NCI-H446 treated with DMSO at 0.1 percent for 48 hours (cell line): Measurements from ENCODE around the gene MATCAP1.

Experiments
- DNase-seq: peaks from one replicate; lab custom pipeline; 2025; lab: John Stamatoyannopoulos, UW

Gene MATCAP1

DNA sequence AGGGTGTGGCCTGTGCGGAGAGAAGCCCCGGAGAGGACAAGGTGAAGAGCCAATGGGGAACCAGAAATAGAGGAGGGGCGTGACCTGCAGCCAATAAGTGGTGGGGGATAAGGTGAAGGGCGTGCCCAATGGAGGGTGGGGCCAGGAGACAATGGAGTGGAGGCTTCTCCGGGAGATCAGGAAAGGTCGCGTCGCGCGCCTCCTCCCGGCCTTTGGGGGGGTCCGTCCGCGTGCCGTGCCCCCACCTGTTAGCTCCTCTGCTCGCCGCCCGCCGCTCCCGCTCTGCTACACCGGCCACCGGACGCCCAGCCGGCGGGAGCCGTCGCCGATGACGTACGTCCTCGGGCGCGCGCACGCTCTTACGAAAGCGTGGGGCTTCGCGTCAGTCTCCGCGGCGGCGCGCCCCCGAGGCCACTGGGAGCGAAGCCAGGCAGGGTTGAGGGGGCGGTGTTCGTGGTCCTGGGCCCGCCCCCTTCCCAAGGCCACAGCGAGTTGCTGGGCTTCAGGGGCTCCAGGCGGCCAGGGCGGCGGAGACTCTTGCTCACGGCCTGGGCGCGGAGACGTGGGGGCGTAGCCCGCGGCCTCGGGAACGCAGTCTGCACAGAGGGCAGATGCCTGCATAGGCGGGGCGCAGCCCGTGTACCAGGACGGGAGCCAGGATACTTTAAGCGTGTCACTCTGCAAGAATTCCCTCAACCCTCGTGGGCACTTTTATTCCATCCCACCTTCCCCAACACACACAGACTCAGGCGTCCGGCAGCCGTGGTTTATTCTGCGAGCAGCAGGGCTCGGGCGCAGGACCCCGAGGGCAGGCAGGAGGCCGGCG lies at the start of gene MATCAP1:
TSS of gene MATCAP1 (minus strand) at position 337 of the 826 bp plus-strand sequence. CDS start 3,353 bp downstream, outside the sequence.
- DNase-seq: peak; percentile 83

DNA sequence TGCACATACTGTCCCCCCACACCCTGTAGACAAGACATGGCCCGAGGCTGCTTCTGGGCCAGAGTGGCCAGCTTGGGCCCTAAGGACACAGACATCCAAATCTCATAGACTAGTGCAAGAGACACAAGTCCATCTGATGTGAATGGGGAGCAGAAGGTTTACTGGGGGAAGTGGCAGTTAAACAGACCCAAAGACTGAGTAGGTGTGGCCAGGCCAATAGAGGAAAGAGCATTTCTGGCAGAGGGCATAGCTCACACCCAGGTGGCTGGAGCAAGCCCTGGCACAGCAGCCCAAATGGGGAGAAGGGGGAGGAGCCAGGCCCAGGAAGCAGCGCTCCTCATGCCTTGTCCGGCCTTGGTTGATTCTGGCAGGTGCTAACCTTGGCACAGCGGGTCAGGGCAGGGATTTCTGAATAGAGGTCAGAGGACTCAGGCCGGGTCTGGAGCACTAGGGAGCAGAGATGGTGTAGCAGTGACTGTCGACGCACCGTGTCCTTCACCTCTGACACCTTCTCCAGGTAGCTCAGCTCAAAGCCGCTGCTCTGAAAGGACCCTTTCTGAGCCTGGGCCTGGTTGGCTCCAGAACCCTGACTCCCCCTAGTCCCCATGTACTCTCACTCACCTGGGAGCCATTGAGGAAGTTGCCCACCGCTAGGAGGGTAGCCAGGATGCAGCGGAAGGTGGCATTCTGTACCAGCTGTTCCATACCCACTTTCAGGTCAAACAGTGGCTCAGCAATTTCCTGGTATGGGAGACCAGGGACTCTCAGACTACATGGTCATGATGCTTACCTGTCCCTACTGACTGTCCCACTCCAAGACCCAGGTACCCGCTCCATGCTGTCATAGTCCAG lies 47.3 kb upstream of the MATCAP1 start:
- DNase-seq: no peak

DNA sequence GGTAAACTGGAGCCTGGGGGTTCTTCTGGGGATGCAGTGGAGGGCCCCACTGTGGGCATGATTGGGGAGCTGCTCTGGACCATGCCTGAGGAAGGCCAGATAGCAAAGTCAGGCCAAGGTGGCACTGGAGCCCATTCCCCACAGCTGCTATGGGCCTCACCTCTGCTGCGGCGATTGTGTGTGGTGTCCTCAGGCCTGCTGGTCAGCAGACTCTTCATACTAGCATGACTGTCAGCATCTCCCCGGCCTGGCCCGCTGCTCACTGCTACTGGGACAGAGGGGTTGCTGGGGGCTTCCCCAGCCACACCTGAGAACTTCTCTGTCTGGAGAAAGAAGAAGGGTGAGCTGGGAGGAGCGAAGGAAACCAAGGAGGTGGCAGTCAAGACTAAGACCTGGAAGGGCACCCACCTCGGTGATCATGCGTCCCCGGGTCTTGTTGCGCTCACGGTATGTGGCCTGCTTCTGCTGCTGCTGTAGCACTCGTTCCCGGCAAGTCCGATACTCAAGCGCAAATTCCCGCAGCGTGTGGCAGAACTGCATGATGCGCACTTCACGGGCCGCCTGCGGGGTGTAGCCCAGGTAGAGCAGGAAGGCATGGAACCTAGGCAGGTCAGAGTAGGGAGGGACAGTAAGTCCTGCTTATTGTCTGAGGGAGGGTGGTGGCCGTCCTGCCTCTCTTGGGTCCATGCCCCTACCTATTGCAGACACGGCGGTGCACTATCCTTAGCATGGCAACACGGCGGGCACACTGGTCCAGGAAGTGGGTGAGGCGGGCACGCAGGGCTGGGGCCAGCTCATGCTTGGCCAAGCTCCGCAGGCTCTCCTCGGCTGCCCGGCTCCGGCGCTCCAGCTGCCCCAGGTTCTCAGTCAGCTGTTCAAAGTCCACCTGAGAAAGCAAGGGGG lies 46.4 kb upstream of the MATCAP1 start:
- no peak for DNase-seq

DNA sequence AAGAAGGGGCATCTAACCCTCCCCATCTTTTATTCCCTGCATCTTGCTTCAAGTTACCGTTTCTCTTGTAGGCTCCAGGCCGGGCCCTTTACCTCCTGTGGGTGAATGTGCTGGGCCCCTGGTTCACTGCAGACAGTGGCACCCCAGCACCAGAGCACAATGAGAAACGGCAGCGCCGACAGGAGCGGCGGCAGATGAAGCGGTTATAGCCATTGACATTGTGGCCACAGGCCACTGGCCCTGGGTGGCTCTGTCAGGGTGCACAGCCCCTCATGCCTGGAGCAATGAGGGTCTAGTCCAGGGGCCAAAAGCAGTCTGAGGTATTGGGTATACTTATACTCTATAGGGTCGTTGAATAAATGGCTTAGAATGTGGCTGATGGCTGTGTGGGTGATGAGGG lies 45.1 kb upstream of the MATCAP1 start:
- DNase-seq: no peak

DNA sequence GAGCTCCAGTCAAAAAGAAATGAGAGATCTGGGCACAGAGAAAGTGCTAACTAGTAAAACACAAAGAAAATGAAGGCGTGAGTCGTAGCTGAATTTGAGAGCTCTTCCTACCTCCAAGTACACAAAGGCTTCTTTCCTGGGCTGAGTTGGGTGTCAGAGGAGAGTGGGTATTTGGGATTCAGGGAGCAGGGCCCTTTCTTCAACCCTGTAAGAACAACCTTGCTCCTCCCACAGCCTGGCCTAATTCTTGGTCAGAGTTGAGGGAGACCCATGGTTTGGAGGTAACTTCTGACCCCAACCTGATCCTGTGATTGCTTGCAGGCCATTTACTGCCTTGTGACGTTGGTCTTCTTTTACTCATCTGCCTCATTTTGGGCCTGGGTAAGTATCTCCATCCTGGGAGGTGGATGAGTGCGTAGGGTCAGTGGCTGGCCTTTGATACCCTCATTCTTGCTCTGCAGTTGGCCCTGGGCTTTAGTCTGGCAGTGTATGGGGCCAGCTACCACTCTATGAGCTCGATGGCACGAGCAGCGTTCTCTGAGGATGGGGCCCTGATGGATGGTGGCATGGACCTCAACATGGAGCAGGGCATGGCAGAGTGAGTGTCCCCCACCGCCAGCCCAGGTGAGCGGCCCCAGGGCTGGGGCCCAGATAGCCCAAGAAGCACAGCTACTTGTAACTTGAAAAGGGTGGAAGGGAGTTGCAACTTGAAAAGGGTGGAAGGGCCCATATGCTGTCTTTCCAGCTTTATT lies 44.4 kb upstream of the MATCAP1 start:
- no peak for DNase-seq

DNA sequence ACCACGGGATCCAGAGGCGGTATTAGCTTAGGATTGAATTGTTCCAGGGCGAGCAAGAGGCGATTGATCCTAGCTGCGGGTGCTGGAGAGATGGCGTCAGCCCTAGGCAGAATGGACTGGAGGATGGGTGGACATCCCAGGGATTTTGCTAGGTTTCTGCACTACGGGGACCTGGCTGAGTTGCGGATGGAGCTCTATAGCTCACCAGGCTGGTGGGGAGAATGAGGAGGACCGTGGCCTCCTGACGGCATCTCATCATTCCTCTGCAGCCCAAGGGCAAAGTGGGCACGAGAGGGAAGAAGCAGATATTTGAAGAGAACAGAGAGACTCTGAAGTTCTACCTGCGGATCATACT lies 43.8 kb upstream of the MATCAP1 start:
- no peak for DNase-seq

DNA sequence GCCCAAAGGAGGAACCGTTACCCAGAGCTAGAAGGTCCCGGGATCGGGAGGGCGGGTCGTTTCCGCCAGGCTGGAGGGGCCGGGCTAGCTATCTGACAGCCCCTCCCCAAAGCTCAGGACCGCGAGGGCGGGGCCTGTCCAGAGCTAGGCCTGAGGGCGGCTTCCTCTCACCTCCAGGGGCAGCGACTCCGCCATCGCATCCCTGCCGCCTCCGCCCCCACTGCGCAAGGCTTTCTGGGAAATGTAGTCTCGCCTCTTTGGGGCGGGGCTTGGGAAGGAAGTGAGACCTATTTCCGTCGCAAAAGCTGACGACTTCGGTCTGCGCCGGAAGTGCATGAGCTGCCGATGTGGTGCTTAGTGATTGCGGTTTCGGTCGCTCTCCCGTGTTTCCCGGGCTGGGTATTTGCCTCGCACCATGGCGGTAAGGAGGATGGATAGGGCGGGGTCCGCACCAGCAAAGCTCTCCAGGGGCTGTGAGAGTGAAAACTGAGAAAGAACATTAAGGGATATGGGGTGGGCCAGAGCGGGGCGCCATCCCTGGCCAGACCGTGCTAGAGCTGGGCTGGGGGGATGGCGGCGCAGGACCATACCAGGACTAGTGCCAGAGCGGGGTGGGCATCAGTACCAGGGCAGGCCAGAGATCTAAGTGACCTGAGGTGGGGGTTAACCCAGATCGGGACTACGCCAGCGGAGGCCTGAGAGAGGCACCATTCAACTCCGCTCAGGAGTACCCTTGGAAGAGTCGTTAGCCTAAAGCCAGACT lies 43.2 kb upstream of the MATCAP1 start, which contains the start of gene TMEM208:
TSS of gene TMEM208 (plus strand) at position 327 of the 763 bp plus-strand sequence. CDS start at position 416, 89 bp downstream.
- peak; percentile 90 for DNase-seq

DNA sequence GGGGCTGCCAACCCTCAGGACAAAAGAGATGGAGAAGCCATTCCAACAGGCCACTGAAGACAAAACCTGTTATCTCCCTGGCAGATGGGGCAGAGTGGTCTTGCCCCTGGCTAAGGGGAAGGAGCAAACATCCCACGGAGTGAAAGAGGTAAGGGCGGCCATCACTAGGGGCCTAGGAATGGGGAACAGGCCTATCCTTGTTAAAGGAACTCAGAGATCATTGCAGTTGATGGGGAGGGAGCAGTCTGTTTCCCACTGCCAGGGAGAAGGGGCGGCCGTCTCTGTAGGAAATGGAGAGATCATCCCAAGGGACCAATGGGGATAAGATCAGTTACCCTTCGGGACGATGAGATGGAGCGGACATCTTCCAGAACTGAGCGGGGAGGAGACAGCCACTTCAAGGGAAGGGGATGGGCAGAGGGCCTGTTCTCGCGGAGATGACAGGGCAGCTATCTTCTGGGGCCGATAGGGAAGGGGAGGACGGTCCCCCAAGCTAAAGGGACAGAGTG lies 42.6 kb upstream of the MATCAP1 start:
- DNase-seq: no peak

DNA sequence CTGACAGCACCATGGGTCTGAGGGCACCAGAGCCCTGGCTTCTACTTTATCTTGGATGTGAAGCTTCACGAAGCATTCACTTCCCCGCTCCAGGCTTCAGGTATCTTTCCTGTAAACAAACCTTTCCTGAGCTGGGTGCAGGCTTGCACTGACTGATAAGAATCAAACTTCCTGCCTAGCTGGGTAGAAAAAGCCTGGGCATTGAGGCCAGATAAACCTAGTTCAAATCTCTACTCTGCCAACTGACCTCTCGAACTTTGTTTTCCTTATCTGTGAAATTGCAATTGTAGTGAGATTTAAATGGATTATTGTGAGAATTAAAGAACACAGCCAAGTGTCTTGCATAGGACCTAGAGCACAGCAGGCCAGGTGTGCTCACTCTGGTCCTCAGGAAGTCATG lies 40.2 kb upstream of the MATCAP1 start:
- no peak for DNase-seq

DNA sequence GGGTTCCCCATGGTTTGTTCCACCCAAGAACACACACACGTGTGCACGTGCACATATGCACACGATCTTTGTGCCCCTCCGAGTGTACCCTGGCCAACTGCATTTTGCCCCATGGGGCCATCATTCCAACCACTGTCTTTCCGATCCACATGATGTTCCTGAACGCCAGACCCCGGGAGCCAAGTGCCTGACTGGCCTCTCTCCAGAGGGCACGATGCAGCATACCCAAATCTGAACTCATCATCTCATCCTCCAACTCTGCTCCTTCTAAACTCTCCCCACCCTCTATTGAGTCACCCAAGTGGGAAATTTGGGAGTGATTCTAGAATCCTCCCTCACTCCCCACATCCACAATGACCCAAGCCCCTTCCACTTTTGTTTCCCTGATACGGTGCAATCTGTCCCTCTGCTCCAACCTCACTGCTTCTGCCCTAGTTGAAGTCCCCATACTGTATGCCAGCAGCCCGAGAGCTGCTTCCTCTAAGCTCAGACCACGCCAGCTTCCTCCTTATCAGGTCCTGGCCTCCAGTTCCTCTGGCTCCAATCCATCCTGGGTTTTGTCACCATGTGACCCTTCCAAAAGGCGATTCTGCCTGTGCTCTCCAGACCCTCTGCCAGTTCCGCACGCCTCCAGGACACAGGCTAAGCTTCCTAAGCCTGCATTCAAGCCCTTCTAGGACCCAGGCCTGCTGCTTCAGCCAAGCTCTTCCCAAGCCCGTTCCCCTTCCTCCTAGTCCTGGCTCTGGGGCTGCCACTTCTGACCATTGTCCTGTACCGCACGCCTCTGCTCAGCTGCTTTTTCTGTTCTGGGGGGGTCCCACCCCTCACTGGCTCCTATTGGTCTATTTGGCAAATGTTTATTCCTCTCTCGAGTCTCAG lies 33.1 kb upstream of the MATCAP1 start:
- DNase-seq: no peak

DNA sequence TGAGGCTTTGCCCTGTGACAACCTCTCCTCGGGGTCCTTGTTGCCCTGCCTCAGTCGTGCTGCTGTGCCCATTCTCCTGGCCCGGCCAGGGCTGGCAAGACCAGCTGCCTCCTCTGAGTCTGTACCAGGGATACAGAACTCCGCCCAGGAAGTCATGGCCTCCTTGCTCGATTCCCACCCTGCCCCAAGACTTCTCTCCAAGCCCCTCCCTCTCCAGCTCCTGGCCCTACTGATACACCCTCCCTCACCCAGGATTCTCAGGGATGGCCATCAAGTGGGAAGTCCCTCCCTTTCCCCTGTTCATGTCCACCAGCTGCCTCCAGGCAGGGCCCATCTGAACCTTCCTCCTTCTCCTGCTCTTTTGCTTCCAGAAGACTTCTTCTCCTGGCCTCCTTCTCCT lies 31.9 kb upstream of the MATCAP1 start:
- DNase-seq: no peak

DNA sequence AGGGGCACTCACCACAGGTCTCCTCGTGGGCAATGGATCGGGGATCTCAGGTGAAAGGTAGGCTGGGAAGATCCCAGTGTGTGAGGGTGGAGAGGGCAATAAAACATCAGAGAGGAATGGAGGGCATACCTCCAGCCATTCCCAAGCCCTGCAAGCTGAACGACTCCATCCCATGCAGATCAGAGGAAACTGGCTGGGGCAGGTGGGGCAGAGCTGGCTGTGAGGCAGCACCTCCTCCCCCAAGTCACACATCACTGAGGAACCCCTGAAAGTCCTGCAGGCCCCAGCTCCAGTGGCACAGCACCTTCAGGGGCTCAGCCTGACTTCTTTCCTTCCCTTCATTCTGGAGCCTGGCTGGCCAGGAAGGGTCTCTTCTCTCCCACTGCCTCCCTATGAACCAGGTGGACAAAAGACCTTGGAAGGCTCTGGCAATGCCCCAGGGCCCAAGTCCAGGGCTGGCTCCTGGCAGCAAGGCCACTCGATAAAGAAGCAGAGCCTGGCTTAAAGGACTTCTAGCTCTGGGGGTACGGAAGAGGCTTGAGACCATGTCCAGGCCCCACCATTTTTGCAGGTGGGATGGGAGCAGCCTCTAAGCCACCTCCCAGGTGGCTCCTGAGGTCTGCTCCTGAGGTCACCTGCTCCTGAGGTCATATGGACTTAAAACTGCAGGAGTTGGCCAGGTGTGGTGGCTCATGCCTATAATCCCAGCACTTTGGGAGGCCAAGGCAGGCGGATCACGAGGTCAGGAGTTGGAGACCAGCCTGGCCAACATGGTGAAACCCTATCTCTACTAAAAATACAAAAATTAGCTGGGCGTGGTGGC lies 29.6 kb upstream of the MATCAP1 start:
- no peak for DNase-seq

DNA sequence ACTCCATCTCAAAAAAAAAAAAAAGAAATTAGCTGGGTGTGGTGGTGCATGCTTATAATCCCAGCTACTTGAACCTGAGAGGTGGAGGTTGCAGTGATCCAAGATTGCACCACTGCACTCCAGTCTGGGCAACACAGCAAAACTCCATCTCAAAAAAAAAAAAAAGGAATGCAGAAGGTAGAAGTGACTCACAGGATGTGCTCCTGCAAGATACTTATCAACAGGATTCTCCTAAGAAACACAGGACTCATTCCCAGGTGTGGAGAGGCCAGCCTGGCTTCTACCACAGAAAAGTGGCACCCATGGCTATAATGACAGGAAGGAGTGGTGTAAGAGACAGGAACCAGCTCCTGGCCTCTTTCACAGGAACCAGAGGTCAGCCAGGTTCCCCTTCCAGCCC lies 29.0 kb upstream of the MATCAP1 start:
- DNase-seq: no peak

DNA sequence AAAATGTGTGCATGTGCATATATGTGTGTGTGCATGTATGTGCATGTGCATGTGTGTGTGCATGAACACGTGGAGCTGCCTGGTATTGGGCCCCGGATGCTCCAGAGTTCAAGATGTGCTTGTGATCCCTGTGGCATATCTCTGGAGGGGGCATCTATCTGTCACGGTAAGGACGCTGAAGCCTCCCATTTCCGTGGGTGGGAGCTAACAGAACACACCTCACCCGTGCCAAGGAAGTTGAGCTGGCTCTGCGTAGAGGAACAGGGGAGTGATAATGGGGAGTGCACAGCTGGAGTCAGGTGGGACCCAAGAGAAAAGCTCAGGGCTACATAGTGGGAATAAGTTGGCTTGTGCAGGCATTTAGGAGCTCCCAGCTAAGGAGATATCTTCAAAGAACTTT lies 27.9 kb upstream of the MATCAP1 start:
- DNase-seq: no peak

DNA sequence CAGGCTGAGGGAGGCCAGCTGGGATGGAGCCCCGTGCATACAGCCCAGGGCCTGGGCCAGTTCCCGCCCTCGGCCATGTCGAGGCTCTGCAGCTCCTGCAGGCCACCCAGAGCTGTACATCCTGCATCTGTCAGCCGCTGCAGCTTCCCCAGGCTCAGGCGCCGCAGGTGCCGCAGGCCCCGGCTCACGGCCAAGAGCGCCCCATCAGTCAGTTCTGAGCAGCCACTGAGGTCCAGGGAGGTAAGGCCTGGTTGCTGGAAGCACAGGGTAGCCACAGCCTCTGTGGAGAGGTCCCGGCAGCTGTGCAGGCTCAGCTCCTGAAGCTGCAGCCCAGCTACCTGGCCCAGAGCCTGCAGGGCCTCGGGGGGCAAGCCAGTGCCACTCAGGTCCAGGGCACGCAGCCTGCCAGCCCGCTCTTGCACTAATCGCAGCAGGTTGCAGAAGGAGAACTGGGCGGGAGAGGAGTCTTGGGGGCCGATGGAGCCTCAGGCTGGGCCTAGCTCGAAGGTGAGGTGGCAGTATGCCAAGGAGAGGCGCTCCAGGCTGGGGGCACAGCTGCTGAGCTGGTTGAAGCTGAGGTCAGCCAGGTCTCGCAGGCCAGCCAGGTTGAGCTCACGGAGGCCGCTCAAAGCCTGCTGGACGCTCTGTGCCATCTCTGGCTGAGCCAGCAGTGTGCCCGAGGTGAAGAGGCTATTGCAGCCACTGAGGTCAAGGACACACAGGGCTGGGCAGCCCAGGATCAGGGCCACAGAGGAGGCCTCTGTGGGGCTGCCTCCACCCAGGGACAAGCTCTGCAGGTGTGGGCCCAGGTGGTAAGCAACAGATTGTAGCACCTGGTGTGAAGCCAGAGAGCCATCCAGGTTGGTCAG lies 26.5 kb upstream of the MATCAP1 start:
- DNase-seq: no peak

DNA sequence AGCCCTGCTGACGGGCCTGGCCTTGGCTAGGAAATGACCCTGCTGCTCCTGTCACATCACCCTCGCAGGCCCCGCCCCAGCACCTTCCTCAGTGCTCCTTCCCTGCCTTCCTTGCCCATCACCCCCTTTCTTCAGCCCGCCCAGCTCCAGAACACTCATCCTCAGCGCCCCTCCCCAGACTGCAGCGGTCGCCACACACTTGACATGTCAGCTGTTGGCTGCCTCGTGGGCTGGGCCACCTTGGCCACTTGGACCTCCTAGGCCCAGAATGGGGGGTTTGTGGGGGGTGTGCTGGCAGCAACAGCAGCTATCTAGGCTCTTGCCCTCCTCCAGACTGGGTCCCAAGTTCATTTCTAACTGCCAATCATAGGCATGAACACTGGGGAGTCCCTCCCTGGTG lies 25.8 kb upstream of the MATCAP1 start:
- no peak for DNase-seq

DNA sequence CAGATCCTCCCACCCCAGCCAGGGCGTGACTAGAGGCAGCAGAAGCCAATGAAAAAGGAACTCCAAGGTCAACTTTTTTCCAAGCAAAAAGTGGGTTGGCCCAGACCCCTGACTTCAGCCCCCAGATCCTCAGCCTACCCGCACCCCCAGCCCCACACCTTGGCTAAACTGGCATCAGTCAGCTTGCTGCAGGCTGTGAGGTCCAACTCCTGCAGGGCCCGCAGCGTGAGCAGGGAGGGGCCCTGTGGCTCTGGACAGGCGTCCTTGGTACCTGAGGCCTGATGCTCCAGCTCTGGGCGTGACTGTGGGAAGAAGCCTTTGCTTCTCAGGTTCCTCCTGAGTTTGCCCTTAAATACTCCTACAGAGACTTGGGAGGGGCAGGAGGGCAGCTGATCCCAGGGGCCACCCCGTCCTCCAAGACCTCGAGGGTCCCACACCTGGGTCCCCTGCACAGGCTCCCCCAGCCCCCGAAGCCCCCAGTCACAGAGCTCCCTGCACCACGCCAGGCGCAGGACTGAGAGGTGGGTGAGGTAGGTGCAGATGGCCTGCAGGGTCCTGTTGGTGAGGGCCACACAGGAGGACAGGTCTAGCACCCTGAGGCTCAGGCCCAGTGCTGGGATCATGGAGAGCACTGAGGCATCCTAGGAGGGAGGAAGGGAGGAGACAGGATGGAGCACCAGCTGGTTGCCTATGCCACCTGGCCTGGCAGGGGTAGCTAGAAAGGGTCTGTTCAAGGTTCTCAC lies 24.6 kb upstream of the MATCAP1 start:
- no peak for DNase-seq
